Tibial nerve (tissue), 4 donors: ENCODE measurements around the gene PRKCB. TPM values are rescaled to one million over a fixed set of nuclear protein-coding genes. Genes with fewer than 3 reads are reported as not detected.

Experiments used
- DNase-seq, 2 donors: peaks; one replicate each; pipeline ENCODE4 v3.0.0-alpha.2; 2019; ENCODE audit warnings: low spot score in 2 of 2
- H3K27ac ChIP-seq, 4 donors: fragments of 200-600 bp; sonication (generic) in 3 of 4; one replicate each; pipeline ENCODE4 v1.5.1; 2017 to 2019; ENCODE audit warnings: mild to moderate bottlenecking in 1 of 4
- H3K27me3 ChIP-seq, 2 donors: fragments of 200-600 bp; sonication (generic) in 1 of 2; one replicate each; pipeline versions ENCODE4 v1.5.1 to v1.6.0; 2017 to 2019
- H3K36me3 ChIP-seq, 3 donors: fragments of 200-600 bp; sonication (generic); one replicate each; pipeline ENCODE4 v1.5.1; 2018 to 2019
- H3K4me1 ChIP-seq, 4 donors: fragments of 200-600 bp; sonication (generic) in 3 of 4; one replicate each; pipeline ENCODE4 v1.5.1; 2017 to 2019
- H3K4me3 ChIP-seq, 4 donors: fragments of 200-600 bp; sonication (generic) in 3 of 4; one replicate each; pipeline ENCODE4 v1.5.1; 2017 to 2019; ENCODE audit warnings: mild to moderate bottlenecking in 1 of 4, moderate library complexity in 1 of 4
- H3K9me3 ChIP-seq, 4 donors: fragments of 200-600 bp; sonication (generic) in 3 of 4; one replicate each; pipeline ENCODE4 v1.5.1; 2017 to 2019
- EP300 ChIP-seq, 2 donors: sonication (generic); formaldehyde crosslinking; IDR thresholded peaks; one replicate each; pipeline ENCODE4 v1.6.1; 2017; ENCODE audit warnings: antibody characterized with exemption in 2 of 2, mild to moderate bottlenecking in 1 of 2
- POLR2A ChIP-seq, 2 donors: fragments of 450-650 bp; IDR thresholded peaks; one replicate each; pipeline ENCODE4 v1.6.1; 2017; ENCODE audit warnings: antibody characterized with exemption in 2 of 2, mild to moderate bottlenecking in 2 of 2, moderate library complexity in 2 of 2
- whole genome bisulfite sequencing, 2 donors: methylation state at CpG; one replicate each; pipeline ENCODE4 v1.1.5; 2018; 5-methylcytosine and 5-hydroxymethylcytosine counted together
- total RNA-seq, 4 donors: library from RNA; depleted of rRNA; stranded (reverse); fragments of >200 nt; gene quantifications; one replicate each; pipeline ENCODE4 v1.1.0, GENCODE V29; 2016
- TF ChIP-seq, protein P1 (sequence below), 5 experiments: fragments of 200-600 bp in 3 of 5; fragments of 450-650 bp in 2 of 5; sonication (generic) in 3 of 5; IDR thresholded peaks; one replicate each; pipeline ENCODE4 v1.5.1; 2016 to 2019; ENCODE audit warnings: antibody characterized with exemption in 5 of 5, mild to moderate bottlenecking in 3 of 5, moderate library complexity in 2 of 5

Gene PRKCB
- total RNA-seq, 4 donors from 2014 or later = 2.7 to 6.9 (median 4.3) TPM

DNA sequence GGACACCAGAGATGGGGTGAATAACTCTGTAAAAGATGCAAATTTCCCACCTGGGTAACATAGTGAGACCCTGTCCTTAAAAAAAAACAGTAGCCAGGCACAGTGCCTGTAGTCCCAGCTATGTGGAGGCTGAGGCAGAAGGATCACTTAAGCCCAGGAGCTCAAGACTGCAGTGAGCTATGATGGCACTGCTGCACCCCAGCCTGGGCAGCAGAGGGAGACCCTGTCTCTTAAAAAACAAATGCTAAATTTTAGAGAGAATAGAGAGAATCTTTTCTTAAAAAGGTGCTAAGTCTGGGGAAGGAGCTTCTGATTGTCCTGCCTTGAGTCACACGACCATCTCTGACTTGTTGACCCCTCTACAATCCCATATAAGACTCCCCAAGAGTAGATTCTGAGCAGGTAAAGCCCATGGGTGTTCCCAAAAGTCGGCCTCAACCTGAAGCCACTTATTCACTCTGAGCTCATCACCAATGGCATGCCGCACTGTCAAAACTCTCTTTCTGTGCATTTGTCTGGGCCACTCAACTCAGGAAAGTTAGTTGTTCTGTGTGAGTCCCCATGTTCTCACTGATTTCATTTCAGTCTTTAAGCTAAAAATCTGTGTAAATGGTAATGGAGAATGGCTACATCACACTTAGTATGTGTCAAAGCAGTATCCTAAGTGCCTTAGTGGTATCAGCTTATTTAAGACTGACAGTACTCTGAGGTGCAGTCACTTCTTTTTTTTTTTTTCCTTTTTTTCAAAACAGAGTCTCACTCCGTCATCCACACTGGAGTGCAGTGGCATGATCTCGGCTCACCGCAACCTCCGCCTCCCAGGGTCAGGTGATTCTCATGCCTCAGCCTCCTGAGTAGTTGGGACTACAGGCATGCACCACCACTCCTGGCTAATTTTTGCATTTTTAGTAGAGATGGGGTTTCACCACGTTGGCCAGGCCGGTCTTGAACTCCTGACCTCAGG lies 41.6 kb downstream of the PRKCB start:
- no peak overlapping the region for H3K27ac ChIP-seq
- 85 to 86% methylated on average over 9 of the region's 9 CpGs for WGBS, 2 donors
- no peaks in the 10 kb centered on the region for H3K27me3 ChIP-seq
- TF ChIP-seq EP300 (IDR thresholded peaks at IDR 0.05) (no peak), POLR2A (IDR thresholded peaks at IDR 0.05) (no peak)
- TF ChIP-seq, protein P1, sequence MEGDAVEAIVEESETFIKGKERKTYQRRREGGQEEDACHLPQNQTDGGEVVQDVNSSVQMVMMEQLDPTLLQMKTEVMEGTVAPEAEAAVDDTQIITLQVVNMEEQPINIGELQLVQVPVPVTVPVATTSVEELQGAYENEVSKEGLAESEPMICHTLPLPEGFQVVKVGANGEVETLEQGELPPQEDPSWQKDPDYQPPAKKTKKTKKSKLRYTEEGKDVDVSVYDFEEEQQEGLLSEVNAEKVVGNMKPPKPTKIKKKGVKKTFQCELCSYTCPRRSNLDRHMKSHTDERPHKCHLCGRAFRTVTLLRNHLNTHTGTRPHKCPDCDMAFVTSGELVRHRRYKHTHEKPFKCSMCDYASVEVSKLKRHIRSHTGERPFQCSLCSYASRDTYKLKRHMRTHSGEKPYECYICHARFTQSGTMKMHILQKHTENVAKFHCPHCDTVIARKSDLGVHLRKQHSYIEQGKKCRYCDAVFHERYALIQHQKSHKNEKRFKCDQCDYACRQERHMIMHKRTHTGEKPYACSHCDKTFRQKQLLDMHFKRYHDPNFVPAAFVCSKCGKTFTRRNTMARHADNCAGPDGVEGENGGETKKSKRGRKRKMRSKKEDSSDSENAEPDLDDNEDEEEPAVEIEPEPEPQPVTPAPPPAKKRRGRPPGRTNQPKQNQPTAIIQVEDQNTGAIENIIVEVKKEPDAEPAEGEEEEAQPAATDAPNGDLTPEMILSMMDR (IDR thresholded peaks at IDR 0.05) = no peak
- no peaks in the 10 kb centered on the region for H3K36me3 ChIP-seq
- DNase-seq = no peak
- H3K4me3 ChIP-seq = no peak overlapping the region
- no peaks in the 10 kb centered on the region for H3K9me3 ChIP-seq
- H3K4me1 ChIP-seq = no peaks in the 10 kb centered on the region

DNA sequence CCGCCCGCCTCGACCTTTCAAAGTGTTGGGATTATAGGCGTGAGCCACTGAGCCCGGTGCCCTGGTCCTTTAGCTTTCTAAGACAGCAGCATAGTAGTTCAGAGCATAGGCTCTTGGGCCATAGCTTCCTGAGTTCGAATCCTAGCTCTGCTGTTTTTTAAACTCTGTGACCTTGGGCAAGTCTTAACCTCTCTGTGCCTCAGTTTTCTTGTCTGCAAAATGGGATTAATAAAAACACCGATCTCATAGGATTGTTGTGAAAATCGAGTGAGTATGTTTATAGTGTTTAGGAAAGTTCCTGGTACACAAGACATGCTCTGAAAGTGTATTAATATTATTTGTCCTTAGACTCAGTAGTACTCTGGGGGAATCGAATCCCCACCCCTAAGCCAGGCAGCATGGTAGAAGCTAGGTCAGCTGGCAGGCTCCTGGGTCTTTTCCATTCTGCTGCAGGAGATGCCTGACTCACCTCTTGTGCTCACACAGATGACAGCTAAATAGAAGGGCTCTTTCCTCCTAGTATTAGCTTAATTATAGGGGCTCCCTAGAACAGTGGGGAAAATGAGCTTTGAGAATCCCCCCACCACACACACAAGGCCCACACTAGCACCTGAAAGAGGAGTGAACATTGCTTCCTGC lies 44.1 kb downstream of the PRKCB start:
- Histone ChIP-seq H3K36me3 (no peaks in the 10 kb centered on the region), H3K27ac (no peak overlapping the region), H3K9me3 (no peaks in the 10 kb centered on the region), H3K4me1 (no peaks in the 10 kb centered on the region), H3K4me3 (no peak overlapping the region), H3K27me3 (no peaks in the 10 kb centered on the region)
- TF ChIP-seq EP300 (IDR thresholded peaks at IDR 0.05) = no peak
- no peak for TF ChIP-seq POLR2A (IDR thresholded peaks at IDR 0.05)
- TF ChIP-seq, protein P1 (IDR thresholded peaks at IDR 0.05) = no peak
- WGBS, 2 donors = 88 to 89% methylated on average over 9 of the region's 9 CpGs
- no peak for DNase-seq

DNA sequence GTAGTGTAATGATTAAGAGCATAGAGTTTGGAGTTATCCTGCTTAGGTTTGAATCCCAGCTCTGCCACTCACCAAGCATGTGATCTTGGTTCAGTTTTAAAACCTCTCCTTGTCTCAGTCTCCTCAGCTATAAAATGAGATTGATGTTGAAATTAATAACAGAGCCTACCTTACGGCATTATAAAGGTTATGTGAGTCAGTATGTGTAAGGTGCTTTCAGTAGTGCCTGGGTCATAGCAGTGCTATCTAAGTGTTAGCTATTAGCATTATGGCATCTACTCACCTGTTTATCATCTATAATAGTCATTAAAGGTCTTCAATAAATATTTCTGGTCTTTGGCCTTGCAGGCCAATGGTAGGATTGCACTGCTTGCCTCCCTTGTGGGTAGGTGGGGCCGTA lies 53.4 kb downstream of the PRKCB start:
- H3K27ac ChIP-seq = no peak overlapping the region
- no peak overlapping the region for H3K4me3 ChIP-seq
- H3K4me1 ChIP-seq = no peaks in the 10 kb centered on the region
- no peaks in the 10 kb centered on the region for H3K36me3 ChIP-seq
- 82 to 91% methylated on average over 2 of the region's 2 CpGs for WGBS, 2 donors
- DNase-seq = no peak
- H3K27me3 ChIP-seq = no peaks in the 10 kb centered on the region
- TF ChIP-seq EP300 (IDR thresholded peaks at IDR 0.05) (no peak), POLR2A (IDR thresholded peaks at IDR 0.05) (no peak)
- TF ChIP-seq, protein P1 (IDR thresholded peaks at IDR 0.05) = no peak
- H3K9me3 ChIP-seq = no peaks in the 10 kb centered on the region

DNA sequence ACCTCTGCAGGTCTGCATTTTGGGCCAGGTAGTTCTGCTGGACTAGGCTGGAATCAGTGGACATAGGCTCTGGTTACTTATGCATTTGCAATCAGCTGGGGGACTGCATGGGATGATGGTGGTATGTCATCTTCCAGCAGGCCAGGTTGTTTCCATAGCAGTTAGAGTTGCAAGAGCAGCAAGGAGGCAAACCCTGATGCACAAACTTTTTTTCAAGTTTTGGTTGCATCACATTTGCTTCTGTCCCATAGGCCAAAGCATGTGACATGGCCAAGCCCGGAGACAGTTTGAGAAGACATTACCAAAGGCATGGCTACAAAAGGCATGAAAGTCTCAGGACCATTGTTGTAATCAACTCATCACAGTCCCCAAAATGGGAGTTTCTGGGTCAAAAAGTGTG lies 58.2 kb downstream of the PRKCB start:
- WGBS, 2 donors = 75 to 80% methylated on average over 1 of the region's 1 CpG
- Histone ChIP-seq H3K36me3 (no peaks in the 10 kb centered on the region), H3K4me1 (no peaks in the 10 kb centered on the region), H3K9me3 (no peaks in the 10 kb centered on the region), H3K27me3 (no peaks in the 10 kb centered on the region), H3K27ac (no peak overlapping the region), H3K4me3 (no peak overlapping the region)
- TF ChIP-seq, protein P1 (IDR thresholded peaks at IDR 0.05) = no peak
- TF ChIP-seq POLR2A (IDR thresholded peaks at IDR 0.05) = no peak
- TF ChIP-seq EP300 (IDR thresholded peaks at IDR 0.05) = no peak
- DNase-seq = no peak

DNA sequence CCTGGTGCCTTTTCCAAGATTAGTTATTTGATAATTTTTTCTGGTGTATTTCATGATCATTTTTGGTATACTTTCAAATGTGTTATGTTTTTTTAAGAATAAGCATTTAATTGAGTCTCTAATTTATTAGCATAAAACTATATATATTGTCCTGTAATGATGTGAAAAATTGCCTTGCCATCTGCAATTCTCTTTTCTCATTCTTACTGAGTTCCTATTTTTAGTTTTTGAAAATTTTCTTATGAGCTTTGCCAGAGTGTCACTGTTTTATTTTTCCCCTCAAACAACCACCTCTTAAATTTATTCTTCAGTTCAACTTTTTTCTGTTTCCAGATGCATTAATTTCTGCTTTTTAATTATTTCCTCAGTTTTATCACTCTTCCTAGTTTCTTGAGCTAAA lies 59.3 kb downstream of the PRKCB start:
- no peaks in the 10 kb centered on the region for H3K9me3 ChIP-seq
- H3K4me3 ChIP-seq = no peak overlapping the region
- no peaks in the 10 kb centered on the region for H3K27me3 ChIP-seq
- DNase-seq = no peak
- TF ChIP-seq, protein P1 (IDR thresholded peaks at IDR 0.05) = no peak
- TF ChIP-seq EP300 (IDR thresholded peaks at IDR 0.05) = no peak
- TF ChIP-seq POLR2A (IDR thresholded peaks at IDR 0.05) = no peak
- no peak overlapping the region for H3K27ac ChIP-seq
- H3K36me3 ChIP-seq = no peaks in the 10 kb centered on the region
- H3K4me1 ChIP-seq = no peaks in the 10 kb centered on the region
